HAP-1 (cell line): ENCODE measurements around the gene POLR2J3.
"Not testable (repeated sequence)": the region's sequence is repeated elsewhere in the genome, so short reads cannot be mapped to it uniquely, and the experiment has no call there.

Experiments
- DNase-seq, 2 experiments: peaks; one replicate each; pipeline ENCODE4 v3.0.0-alpha.2; 2016 to 2020; ENCODE audit warnings: low spot score in 2 of 2
- H3K27me3 ChIP-seq: fragments of 250-450 bp; sonication (Bioruptor Pico); 2 replicates; pipeline ENCODE4 v1.5.1; 2020; ENCODE audit warnings: low read depth, mild to moderate bottlenecking, moderate library complexity
- H3K36me3 ChIP-seq: fragments of 250-450 bp; sonication (Bioruptor Pico); replicated peaks from 2 replicates; pipeline ENCODE4 v1.5.1; 2020; ENCODE audit warnings: mild to moderate bottlenecking
- H3K4me1 ChIP-seq: fragments of 250-450 bp; sonication (Bioruptor Pico); 2 replicates; pipeline ENCODE4 v1.5.1; 2020; ENCODE audit warnings: mild to moderate bottlenecking
- H3K4me3 ChIP-seq: fragments of 250-450 bp; sonication (Bioruptor Pico); 2 replicates; pipeline ENCODE4 v1.5.1; 2020; ENCODE audit warnings: mild to moderate bottlenecking, moderate library complexity
- H3K9me3 ChIP-seq: fragments of 250-450 bp; sonication (Bioruptor Pico); 2 replicates; pipeline ENCODE4 v1.5.1; 2020; ENCODE audit warnings: mild to moderate bottlenecking, moderate library complexity
- in situ Hi-C: fragments of 300-500 bp; cut with MboI; formaldehyde crosslinking; loops from 3 replicates; pipeline ENCODE4 v1.14.3; 2020; ENCODE audit warnings: low sequenced_read_pairs, inconsistent platforms, mixed read lengths

POLR2J3 gene

GRCh38 chr7:102572261-102573239 is at the start of gene POLR2J3:
Gene POLR2J3, minus strand, starts transcription at chr7:102572583. Its CDS starts 62 bp downstream, at chr7:102572521.
- H3K4me1 ChIP-seq, in situ Hi-C loops, H3K27me3 ChIP-seq, H3K9me3 ChIP-seq, H3K36me3 ChIP-seq: not testable (repeated sequence)
- DNase-seq, result peak; percentile 42 to 93
- H3K4me3 ChIP-seq, result peak within 1 kb of the TSS; percentile 42

DNA sequence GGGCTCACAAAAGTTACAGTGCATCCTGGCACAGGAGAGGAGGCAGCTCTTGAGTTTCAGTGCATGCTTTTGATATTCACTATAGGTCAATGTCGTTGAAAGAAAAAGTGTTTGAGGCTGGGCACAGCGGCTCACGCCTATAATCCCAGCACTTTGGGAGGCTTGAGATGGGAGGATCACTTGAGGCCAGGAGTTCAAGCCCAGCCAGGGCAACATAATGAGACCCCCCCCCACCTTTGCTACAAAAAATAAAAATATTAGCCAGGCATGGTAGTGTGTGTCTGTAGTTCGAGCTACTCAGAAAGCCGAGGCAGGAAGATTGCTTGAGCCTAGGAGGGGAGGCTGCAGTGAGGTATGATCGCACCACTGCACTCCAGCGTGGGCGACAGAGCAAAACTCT is 45.7 kb upstream of the POLR2J3 start:
- H3K36me3 ChIP-seq, DNase-seq, in situ Hi-C loops, H3K4me1 ChIP-seq, H3K27me3 ChIP-seq, H3K4me3 ChIP-seq, H3K9me3 ChIP-seq: not testable (repeated sequence)

GRCh38 chr7:102616507-102617125 is 44.2 kb upstream of the POLR2J3 start, which contains the start of gene RASA4:
Gene RASA4, minus strand, starts transcription at chr7:102616756. Its CDS starts 67 bp downstream, at chr7:102616689.
- DNase-seq, result peak in 1 of 2 experiments; percentile 23
- H3K36me3 ChIP-seq, H3K9me3 ChIP-seq, H3K4me3 ChIP-seq, H3K4me1 ChIP-seq, in situ Hi-C loops, H3K27me3 ChIP-seq: not testable (repeated sequence)

GRCh38 chr7:102615930-102616329 is 43.5 kb upstream of the POLR2J3 start:
- H3K27me3 ChIP-seq, H3K4me1 ChIP-seq, H3K9me3 ChIP-seq, H3K4me3 ChIP-seq, DNase-seq, H3K36me3 ChIP-seq, in situ Hi-C loops: not testable (repeated sequence)

DNA sequence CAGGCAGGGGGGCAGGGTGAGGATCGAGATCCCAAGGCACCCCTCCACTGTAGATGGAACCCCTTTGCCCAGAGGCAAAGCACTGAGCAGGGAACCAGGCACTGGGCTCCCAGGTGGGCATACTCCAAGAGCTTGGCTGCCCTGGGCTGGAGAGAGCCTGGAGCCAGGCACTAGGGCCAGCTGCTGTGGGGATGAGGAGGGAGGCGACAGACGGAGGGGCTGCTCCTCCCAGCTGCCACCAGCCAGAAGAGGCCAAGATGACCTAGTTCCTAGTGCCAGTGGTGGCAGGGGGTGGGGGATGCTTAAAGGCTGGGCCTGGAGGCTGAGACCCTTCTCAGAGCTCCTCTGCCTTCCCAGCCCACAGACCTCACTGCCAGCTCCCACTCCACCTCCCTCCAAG is 42.5 kb upstream of the POLR2J3 start:
- in situ Hi-C loops, H3K36me3 ChIP-seq, H3K4me3 ChIP-seq, DNase-seq, H3K4me1 ChIP-seq, H3K9me3 ChIP-seq, H3K27me3 ChIP-seq: not testable (repeated sequence)

GRCh38 chr7:102614346-102614697 is 41.9 kb upstream of the POLR2J3 start:
- H3K27me3 ChIP-seq, in situ Hi-C loops, H3K4me1 ChIP-seq: not testable (repeated sequence)

DNA sequence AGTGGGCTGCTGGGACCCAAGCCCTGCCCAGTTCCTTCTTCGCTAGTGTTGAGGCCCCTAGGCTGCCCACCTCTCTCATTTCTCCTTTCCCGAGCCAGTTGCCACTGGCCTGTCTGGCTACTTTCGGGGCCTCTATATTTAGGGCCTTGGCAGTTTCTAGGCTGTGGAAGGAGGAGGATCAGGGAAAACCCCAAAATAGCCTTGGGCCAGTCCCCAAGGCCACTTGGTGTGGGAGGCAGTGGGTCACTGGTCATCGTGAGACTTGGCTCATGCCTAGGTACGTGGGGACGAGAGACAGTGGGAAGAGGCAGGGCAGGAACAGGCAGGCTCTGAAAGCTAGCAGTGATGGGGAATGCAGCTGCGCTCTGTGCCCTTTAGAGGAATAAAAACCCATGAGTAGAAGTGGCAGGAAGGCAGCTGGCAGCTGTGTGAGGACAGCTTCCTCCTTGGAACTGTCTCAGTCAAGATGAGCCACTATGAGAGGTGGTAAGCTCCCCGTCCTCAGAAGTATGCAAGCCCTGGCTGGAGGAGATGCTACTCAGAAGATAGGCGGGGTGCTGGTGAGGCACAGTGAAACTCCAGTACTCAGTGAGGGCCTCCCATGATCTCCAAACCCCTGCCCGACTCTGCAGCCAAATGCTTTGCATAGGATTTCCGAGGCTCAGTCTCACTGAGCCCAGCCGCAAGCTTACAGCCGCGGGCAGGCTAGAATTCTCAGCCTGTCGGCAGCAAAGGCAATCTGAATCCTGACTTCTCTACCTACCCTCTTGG is 41.4 kb upstream of the POLR2J3 start:
- DNase-seq, H3K4me3 ChIP-seq, in situ Hi-C loops: not testable (repeated sequence)

More at GRCh38 chr7:102614346-102614697, 41.9 kb upstream of the POLR2J3 start:
- DNase-seq, H3K9me3 ChIP-seq, H3K36me3 ChIP-seq, H3K4me3 ChIP-seq: not testable (repeated sequence)

GRCh38 chr7:102611675-102612325 is 39.4 kb upstream of the POLR2J3 start:
- H3K27me3 ChIP-seq, H3K4me3 ChIP-seq, in situ Hi-C loops, H3K4me1 ChIP-seq, H3K9me3 ChIP-seq, H3K36me3 ChIP-seq, DNase-seq: not testable (repeated sequence)

More for the DNA sequence above, 41.4 kb upstream of the POLR2J3 start:
- not testable (repeated sequence) for H3K4me1 ChIP-seq, H3K9me3 ChIP-seq, H3K27me3 ChIP-seq, H3K36me3 ChIP-seq

- H3K36me3 ChIP-seq, in situ Hi-C loops, H3K9me3 ChIP-seq, DNase-seq, H3K4me1 ChIP-seq, H3K27me3 ChIP-seq, H3K4me3 ChIP-seq: not testable (repeated sequence)
These were observed 38.8 kb upstream of the POLR2J3 start for GRCh38 chr7:102611013-102611674.

DNA sequence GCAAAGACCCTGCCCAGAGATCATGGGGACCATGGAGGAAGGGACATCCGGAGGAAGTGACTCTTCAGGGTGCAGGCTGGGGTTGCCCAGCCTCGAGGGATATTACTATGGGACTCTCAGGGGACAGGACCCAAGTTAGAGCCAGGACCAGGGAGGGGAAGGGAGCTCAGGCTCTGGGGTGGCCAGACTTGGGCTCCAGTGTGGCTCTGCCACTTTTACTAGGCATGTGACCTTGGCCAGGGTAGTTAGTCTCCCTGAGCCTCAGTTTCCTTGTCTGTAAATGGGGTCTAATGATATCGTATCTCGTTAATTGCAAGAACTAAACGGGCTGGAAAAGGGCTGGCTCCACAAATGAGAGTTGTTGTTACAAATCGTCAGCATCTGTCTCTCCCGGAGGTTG is 38.1 kb upstream of the POLR2J3 start:
- H3K4me3 ChIP-seq, DNase-seq, H3K36me3 ChIP-seq, H3K9me3 ChIP-seq, in situ Hi-C loops, H3K4me1 ChIP-seq, H3K27me3 ChIP-seq: not testable (repeated sequence)

- H3K9me3 ChIP-seq, in situ Hi-C loops, H3K27me3 ChIP-seq, DNase-seq, H3K4me1 ChIP-seq, H3K4me3 ChIP-seq, H3K36me3 ChIP-seq: not testable (repeated sequence)
These were observed 37.4 kb upstream of the POLR2J3 start for GRCh38 chr7:102609734-102610133.

GRCh38 chr7:102606848-102607247 is 34.5 kb upstream of the POLR2J3 start:
- H3K9me3 ChIP-seq, DNase-seq, H3K27me3 ChIP-seq, H3K4me1 ChIP-seq, H3K36me3 ChIP-seq, H3K4me3 ChIP-seq, in situ Hi-C loops: not testable (repeated sequence)
